ENCODE data around the gene BCL2. TPM values are rescaled to one million over a fixed set of nuclear protein-coding genes. Genes with fewer than 3 reads are reported as not detected.

The BCL2 gene
- total RNA-seq, 1 experiment from 2014 or later: 1.3 TPM

DNA sequence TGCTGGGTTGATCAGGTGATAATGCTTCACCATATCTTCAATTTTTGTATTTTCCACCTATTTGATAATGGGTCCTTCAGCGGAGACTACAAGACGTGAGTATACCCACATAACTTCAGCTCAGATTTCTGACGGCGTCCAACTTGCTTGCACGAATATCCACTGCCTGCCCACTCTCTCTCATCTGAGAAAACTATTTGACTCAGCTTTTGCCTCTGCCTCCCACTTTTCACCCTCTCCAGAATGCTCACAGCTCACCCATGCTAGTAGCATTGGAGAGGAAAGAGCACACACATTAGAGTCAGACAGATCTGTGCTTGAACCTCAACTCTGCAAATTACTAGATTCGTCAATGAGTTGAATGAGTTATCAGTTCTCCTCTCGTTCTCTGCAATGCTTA lies 166.8 kb downstream of the BCL2 start:
- H3K4me2 ChIP-seq (ENCODE audit: insufficient read depth, insufficient read length, low read length): no peak overlapping the region
- H3K9me3 ChIP-seq (ENCODE audit: control insufficient read depth, low read depth, low read length): no peaks in the 10 kb centered on the region
- Mint-ChIP-seq H3K9me3 (no peaks in the 10 kb centered on the region), H3K36me3 (ENCODE audit: insufficient read depth in 1 of 3, low read depth in 3 of 3) (no peaks in the 10 kb centered on the region), H3K4me3 (no peak overlapping the region), H3K4me1 (peaks cover 6 to 21% of the 10 kb centered on the region in 2 experiments), H3K27ac (no peak overlapping the region), H3K27me3 (ENCODE audit: low read depth) (peaks cover 10% of the 10 kb centered on the region)
- H3K27me3 ChIP-seq (ENCODE audit: insufficient read depth, low read length): no peaks in the 10 kb centered on the region
- H3K4me1 ChIP-seq (ENCODE audit: insufficient read depth, low read length): no peaks in the 10 kb centered on the region
- H4K8ac ChIP-seq (replicated peaks; ENCODE audit: insufficient read length, low read depth, low read length): no peak overlapping the region
- no peak overlapping the region for H3K4ac ChIP-seq (ENCODE audit: low read depth, low read length)
- no peak overlapping the region for H3K27ac ChIP-seq (ENCODE audit: insufficient read length, low read depth, low read length)
- DNase-seq: no peak
- H4K20me1 ChIP-seq (ENCODE audit: control insufficient read depth, insufficient read depth, insufficient read length): no peaks in the 10 kb centered on the region
- no peak overlapping the region for H4K91ac ChIP-seq (ENCODE audit: insufficient read length, low read depth, low read length)
- no peak overlapping the region for H2BK12ac ChIP-seq (ENCODE audit: insufficient read length, low read depth, low read length)
- no peak overlapping the region for H2AFZ ChIP-seq (ENCODE audit: low read length)
- H4K5ac ChIP-seq (ENCODE audit: insufficient read length, low read depth, low read length): no peak overlapping the region
- H3K56ac ChIP-seq (ENCODE audit: insufficient read length, low read depth, low read length): no peak overlapping the region
- no peak overlapping the region for H2AK5ac ChIP-seq (ENCODE audit: insufficient read length, low read length)
- H3K14ac ChIP-seq (ENCODE audit: insufficient read depth, low read length): no peak overlapping the region
- no peak overlapping the region for H3K23ac ChIP-seq (ENCODE audit: insufficient read length, low read depth, low read length)
- no peak overlapping the region for H2BK5ac ChIP-seq (ENCODE audit: insufficient read length, low read length)
- no CpG with 5 or more reads among the region's 7 CpGs for WGBS (ENCODE audit: extremely low coverage, insufficient read length, low lambda C conversion rate)
- no peaks in the 10 kb centered on the region for H3K79me2 ChIP-seq (ENCODE audit: insufficient read depth, low read length)
- TF ChIP-seq CTCF (conservative IDR thresholded peaks at IDR 0.05): no peak
- H3K23me2 ChIP-seq (ENCODE audit: insufficient read length, low read depth, low read length, poor library complexity, severe bottlenecking): no peaks in the 10 kb centered on the region
- H2BK20ac ChIP-seq (ENCODE audit: low read depth, low read length, poor library complexity, severe bottlenecking): no peak overlapping the region
- H3K79me1 ChIP-seq (ENCODE audit: insufficient read depth, low read depth, low read length, poor library complexity, severe bottlenecking): no peaks in the 10 kb centered on the region
- H3K18ac ChIP-seq (ENCODE audit: insufficient read length, low read depth, low read length): no peak overlapping the region
- H3T11ph ChIP-seq (ENCODE audit: low read length): no peak overlapping the region
- no peak overlapping the region for H2BK15ac ChIP-seq (ENCODE audit: low read depth, low read length)
- H3K9ac ChIP-seq (ENCODE audit: extremely low read depth, insufficient read length, low read length): no peak overlapping the region
- H2BK120ac ChIP-seq (ENCODE audit: low read depth, low read length, poor library complexity, severe bottlenecking): no peak overlapping the region

Data from H9 (cell line).